ENCODE measurements around the gene RAD51. TPM values are rescaled to one million over a fixed set of nuclear protein-coding genes. Genes with fewer than 3 reads are reported as not detected.

The RAD51 gene
- total RNA-seq, 1 donor: 1.8 TPM

DNA sequence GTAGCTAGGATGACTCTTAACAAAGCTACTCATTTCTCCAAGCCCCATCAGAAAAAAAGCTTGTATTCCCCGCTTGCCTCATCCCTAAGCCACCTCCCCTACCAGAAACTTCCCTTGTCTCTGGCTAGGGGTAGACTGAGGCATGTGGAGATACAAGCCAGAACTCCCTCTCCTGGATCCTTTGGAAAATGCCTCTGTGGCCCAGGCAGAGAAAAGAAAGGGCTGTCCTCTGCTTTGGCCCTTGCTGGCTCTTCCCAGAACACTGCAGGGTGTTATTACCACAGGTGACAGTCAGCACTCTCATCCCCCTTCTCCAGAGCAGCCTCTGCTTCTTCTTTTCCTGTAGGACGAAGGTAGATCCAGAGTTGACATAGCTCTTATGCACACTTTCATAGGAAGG lies 44.9 kb downstream of the RAD51 start:
- TF ChIP-seq, protein P1, sequence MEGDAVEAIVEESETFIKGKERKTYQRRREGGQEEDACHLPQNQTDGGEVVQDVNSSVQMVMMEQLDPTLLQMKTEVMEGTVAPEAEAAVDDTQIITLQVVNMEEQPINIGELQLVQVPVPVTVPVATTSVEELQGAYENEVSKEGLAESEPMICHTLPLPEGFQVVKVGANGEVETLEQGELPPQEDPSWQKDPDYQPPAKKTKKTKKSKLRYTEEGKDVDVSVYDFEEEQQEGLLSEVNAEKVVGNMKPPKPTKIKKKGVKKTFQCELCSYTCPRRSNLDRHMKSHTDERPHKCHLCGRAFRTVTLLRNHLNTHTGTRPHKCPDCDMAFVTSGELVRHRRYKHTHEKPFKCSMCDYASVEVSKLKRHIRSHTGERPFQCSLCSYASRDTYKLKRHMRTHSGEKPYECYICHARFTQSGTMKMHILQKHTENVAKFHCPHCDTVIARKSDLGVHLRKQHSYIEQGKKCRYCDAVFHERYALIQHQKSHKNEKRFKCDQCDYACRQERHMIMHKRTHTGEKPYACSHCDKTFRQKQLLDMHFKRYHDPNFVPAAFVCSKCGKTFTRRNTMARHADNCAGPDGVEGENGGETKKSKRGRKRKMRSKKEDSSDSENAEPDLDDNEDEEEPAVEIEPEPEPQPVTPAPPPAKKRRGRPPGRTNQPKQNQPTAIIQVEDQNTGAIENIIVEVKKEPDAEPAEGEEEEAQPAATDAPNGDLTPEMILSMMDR (IDR thresholded peaks at IDR 0.05; ENCODE audit: extremely low read depth, low read depth, low read length): no peak
- Histone ChIP-seq H3K79me2 (ENCODE audit: insufficient read depth, low read length) (peaks cover 3% of the 10 kb centered on the region), H3K4me3 (ENCODE audit: insufficient read depth, low read length) (no peak overlapping the region), H3K4me1 (ENCODE audit: insufficient read depth, low read length) (peaks cover 16% of the 10 kb centered on the region), H3K27ac (ENCODE audit: low read depth, low read length) (no peak overlapping the region), H3K36me3 (ENCODE audit: insufficient read depth, low read length) (peaks cover 79% of the 10 kb centered on the region), H3K9me3 (ENCODE audit: low read depth, low read length) (no peaks in the 10 kb centered on the region), H3K4me2 (ENCODE audit: insufficient read depth, low read length) (no peak overlapping the region), H4K20me1 (ENCODE audit: insufficient read depth, low read length) (peaks cover 4% of the 10 kb centered on the region), H2AFZ (ENCODE audit: low read length) (no peak overlapping the region), H3K27me3 (ENCODE audit: insufficient read depth, low read length) (no peaks in the 10 kb centered on the region)
- no peak for DNase-seq (ENCODE audit: insufficient read length, low spot score, missing footprints)

DNA sequence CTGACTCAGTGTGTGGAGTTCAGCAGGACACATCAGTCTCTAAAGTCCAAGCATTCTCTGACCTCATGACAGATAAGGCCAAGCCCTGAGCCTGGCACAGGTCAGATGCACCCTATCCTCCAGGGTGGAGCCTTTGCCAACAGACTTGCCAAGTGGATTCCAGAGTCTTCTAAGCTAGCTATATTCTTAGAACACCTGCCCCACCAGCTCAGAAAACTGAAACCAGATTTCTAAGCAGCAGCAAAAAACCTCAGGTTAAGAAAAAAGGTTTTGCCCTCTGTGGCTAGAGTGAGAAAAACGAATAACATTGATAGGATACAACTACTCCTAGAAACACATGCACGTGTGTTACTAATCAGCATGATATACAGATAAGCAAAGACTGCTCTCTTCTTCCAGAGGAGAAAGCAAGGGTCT lies 48.5 kb downstream of the RAD51 start:
- no peaks in the 10 kb centered on the region for H3K9me3 ChIP-seq (ENCODE audit: low read depth, low read length)
- no peak overlapping the region for H3K4me3 ChIP-seq (ENCODE audit: insufficient read depth, low read length)
- peak overlapping the region; percentile 34 for H3K4me2 ChIP-seq (ENCODE audit: insufficient read depth, low read length)
- peak; percentile 30 for DNase-seq (ENCODE audit: insufficient read length, low spot score, missing footprints)
- peaks cover 7% of the 10 kb centered on the region for H3K79me2 ChIP-seq (ENCODE audit: insufficient read depth, low read length)
- H3K36me3 ChIP-seq (ENCODE audit: insufficient read depth, low read length): peaks cover 53% of the 10 kb centered on the region
- H2AFZ ChIP-seq (ENCODE audit: low read length): no peak overlapping the region
- H3K27ac ChIP-seq (ENCODE audit: low read depth, low read length): peak overlapping the region; percentile 73
- TF ChIP-seq, protein P1 (IDR thresholded peaks at IDR 0.05; ENCODE audit: extremely low read depth, low read depth, low read length): no peak
- H3K4me1 ChIP-seq (ENCODE audit: insufficient read depth, low read length): peaks cover 24% of the 10 kb centered on the region
- peaks cover 24% of the 10 kb centered on the region for H4K20me1 ChIP-seq (ENCODE audit: insufficient read depth, low read length)
- no peaks in the 10 kb centered on the region for H3K27me3 ChIP-seq (ENCODE audit: insufficient read depth, low read length)

DNA sequence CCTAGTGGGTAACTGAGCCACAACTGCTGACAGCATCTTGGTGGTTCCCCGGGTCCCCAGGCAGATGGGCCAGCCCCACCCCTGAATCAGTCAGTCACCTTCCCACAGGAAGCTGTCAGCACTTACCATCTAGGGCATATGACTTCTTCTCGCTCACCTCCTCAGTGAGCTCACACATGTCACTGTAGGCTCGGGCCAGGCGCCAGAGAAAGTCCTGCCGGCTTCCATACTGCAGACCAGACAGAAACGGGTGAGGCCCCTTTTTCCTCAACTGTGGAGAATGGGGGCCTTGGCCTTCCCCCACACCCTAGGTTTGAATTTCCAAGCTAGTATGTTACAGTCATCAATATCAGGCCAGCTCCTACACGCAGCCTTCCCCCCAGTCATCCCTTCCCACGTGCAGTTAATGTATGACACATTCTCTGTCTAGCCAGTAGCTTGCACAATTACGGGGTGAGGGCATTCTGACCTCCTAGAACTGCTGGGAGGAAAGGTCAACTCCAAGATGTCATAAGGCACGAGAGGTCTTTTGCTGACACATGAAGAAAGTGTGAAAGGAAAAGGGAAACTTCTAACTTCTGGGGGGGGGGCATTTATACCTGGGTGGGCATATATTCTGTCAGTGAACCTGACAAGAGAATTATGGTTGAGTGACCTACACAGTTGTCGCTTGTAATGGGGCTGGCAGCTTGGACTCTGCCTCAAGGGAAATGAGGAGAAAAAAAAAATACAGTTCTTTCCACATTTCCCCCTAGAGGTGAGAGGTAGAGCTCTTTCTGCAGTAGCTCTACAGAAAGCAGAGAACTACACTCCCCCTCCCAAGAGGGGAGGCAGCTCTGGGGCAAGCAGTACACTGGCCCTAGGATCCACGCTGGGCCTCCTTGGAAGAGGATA lies 49.2 kb downstream of the RAD51 start:
- no peaks in the 10 kb centered on the region for H3K27me3 ChIP-seq (ENCODE audit: insufficient read depth, low read length)
- H3K79me2 ChIP-seq (ENCODE audit: insufficient read depth, low read length): peaks cover 7% of the 10 kb centered on the region
- no peak overlapping the region for H2AFZ ChIP-seq (ENCODE audit: low read length)
- H4K20me1 ChIP-seq (ENCODE audit: insufficient read depth, low read length): peaks cover 24% of the 10 kb centered on the region
- TF ChIP-seq, protein P1 (IDR thresholded peaks at IDR 0.05; ENCODE audit: extremely low read depth, low read depth, low read length): peak; percentile 22
- H3K36me3 ChIP-seq (ENCODE audit: insufficient read depth, low read length): peaks cover 46% of the 10 kb centered on the region
- no peak overlapping the region for H3K4me3 ChIP-seq (ENCODE audit: insufficient read depth, low read length)
- DNase-seq (ENCODE audit: insufficient read length, low spot score, missing footprints): peak; percentile 85
- peak overlapping the region; percentile 34 for H3K4me2 ChIP-seq (ENCODE audit: insufficient read depth, low read length)
- H3K9me3 ChIP-seq (ENCODE audit: low read depth, low read length): no peaks in the 10 kb centered on the region
- H3K27ac ChIP-seq (ENCODE audit: low read depth, low read length): peak overlapping the region; percentile 73
- peaks cover 24% of the 10 kb centered on the region for H3K4me1 ChIP-seq (ENCODE audit: insufficient read depth, low read length)

DNA sequence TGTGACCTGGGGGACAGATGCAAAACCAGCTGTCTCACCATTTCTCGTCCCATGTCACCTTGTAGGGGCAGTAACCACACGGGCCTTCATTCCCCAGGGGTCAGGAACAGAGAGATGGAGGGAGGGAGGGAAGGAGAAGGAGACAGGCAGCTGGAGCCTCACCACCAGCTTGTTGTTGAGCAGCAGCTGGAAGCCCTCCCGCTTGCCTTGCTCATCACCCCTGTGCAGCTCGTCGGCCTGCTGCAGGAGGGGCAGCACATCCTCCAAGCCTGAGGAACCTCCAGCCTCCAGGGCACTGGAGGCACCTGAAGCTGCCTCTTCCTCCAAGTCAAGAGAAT lies 49.8 kb downstream of the RAD51 start:
- Histone ChIP-seq H2AFZ (ENCODE audit: low read length) (no peak overlapping the region), H3K4me2 (ENCODE audit: insufficient read depth, low read length) (no peak overlapping the region), H3K4me1 (ENCODE audit: insufficient read depth, low read length) (peaks cover 24% of the 10 kb centered on the region), H3K27me3 (ENCODE audit: insufficient read depth, low read length) (no peaks in the 10 kb centered on the region), H3K79me2 (ENCODE audit: insufficient read depth, low read length) (peaks cover 7% of the 10 kb centered on the region), H3K4me3 (ENCODE audit: insufficient read depth, low read length) (no peak overlapping the region), H3K9me3 (ENCODE audit: low read depth, low read length) (no peaks in the 10 kb centered on the region), H4K20me1 (ENCODE audit: insufficient read depth, low read length) (peaks cover 24% of the 10 kb centered on the region), H3K36me3 (ENCODE audit: insufficient read depth, low read length) (peaks cover 42% of the 10 kb centered on the region), H3K27ac (ENCODE audit: low read depth, low read length) (peak overlapping the region; percentile 73)
- TF ChIP-seq, protein P1 (IDR thresholded peaks at IDR 0.05; ENCODE audit: extremely low read depth, low read depth, low read length): no peak
- DNase-seq (ENCODE audit: insufficient read length, low spot score, missing footprints): no peak
